ENCODE data around the gene LYST. TPM values are rescaled to one million over a fixed set of nuclear protein-coding genes. Genes with fewer than 3 reads are reported as not detected.

The LYST gene
- total and polyA plus RNA-seq, 2 experiments from 2014 or later = 3.0 to 6.1 TPM

- Histone ChIP-seq H3K36me3 (replicated peaks; ENCODE audit: insufficient read depth, low read depth) (no peaks in the 10 kb centered on the region), H4K20me1 (ENCODE audit: insufficient read depth, poor library complexity, severe bottlenecking) (no peaks in the 10 kb centered on the region), H3K27me3 (no peaks in the 10 kb centered on the region), H2AFZ (no peak overlapping the region), H3K27ac (no peak overlapping the region), H3K79me2 (no peaks in the 10 kb centered on the region), H3K9me3 (ENCODE audit: low read depth) (no peaks in the 10 kb centered on the region), H3K4me1 (ENCODE audit: insufficient read depth) (no peaks in the 10 kb centered on the region), H3K9me2 (replicated peaks; ENCODE audit: insufficient read depth) (no peaks in the 10 kb centered on the region), H3K4me2 (no peak overlapping the region), H3K4me3 (no peak overlapping the region)
- DNase-seq (ENCODE audit: low spot score) = no peak
- 86% methylated on average over 14 of the region's 14 CpGs for WGBS (ENCODE audit: low lambda C conversion rate, missing lambda C conversion rate)
- TF ChIP-seq, protein P1, sequence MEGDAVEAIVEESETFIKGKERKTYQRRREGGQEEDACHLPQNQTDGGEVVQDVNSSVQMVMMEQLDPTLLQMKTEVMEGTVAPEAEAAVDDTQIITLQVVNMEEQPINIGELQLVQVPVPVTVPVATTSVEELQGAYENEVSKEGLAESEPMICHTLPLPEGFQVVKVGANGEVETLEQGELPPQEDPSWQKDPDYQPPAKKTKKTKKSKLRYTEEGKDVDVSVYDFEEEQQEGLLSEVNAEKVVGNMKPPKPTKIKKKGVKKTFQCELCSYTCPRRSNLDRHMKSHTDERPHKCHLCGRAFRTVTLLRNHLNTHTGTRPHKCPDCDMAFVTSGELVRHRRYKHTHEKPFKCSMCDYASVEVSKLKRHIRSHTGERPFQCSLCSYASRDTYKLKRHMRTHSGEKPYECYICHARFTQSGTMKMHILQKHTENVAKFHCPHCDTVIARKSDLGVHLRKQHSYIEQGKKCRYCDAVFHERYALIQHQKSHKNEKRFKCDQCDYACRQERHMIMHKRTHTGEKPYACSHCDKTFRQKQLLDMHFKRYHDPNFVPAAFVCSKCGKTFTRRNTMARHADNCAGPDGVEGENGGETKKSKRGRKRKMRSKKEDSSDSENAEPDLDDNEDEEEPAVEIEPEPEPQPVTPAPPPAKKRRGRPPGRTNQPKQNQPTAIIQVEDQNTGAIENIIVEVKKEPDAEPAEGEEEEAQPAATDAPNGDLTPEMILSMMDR (IDR thresholded peaks at IDR 0.05; ENCODE audit: poor library complexity) = no peak
- no peak for TF ChIP-seq EZH2phosphoT487 (IDR thresholded peaks at IDR 0.05; ENCODE audit: low read depth, severe bottlenecking, unreplicated experiment)
- no peak for TF ChIP-seq EZH2 (IDR thresholded peaks at IDR 0.05; ENCODE audit: borderline replicate concordance)
These were observed 207.4 kb downstream of the LYST start for GRCh38 chr1:235659186-235659771.

DNA sequence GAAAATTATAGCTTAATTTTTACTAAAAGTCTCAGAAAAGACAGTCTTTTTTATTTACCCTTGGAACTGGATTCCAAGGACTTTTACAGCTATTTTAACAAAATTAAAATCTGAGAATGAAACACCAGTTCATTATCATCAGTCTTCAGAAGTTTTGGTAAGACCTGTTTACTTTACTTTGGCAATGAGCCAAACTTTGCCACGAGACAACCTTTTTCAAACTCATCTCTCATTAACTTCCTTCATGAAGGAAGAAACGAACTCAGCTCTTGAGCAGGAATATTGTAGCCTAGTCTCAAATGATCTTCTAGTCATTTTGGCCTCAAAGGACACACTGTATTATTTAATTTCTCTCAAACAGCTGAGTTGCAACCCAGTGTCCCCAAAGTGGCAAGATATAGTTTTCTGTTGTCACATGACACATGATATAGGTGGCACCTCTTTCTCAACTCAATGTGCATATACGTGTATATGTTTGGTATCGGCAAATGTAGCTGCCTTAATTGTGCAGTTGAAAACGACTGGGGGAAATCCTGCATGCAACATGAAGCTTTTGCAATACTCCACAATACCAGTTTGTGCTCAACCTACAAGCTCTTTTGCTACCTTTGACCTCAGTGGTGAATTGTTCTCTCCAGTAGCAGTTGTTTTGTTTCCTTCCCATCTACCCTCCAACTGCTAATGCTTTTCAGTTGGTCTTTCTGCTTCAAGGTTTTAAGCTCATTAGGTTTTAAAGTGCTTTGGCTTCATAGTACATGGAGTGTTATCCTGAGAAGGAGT, 208.8 kb downstream of the LYST start:
- DNase-seq (ENCODE audit: low spot score) = no peak
- H3K4me2 ChIP-seq = no peak overlapping the region
- no peaks in the 10 kb centered on the region for H3K36me3 ChIP-seq (replicated peaks; ENCODE audit: insufficient read depth, low read depth)
- no peaks in the 10 kb centered on the region for H4K20me1 ChIP-seq (ENCODE audit: insufficient read depth, poor library complexity, severe bottlenecking)
- H3K9me2 ChIP-seq (replicated peaks; ENCODE audit: insufficient read depth) = no peaks in the 10 kb centered on the region
- H3K79me2 ChIP-seq = no peaks in the 10 kb centered on the region
- TF ChIP-seq EZH2 (IDR thresholded peaks at IDR 0.05; ENCODE audit: borderline replicate concordance) = no peak
- TF ChIP-seq, protein P1 (IDR thresholded peaks at IDR 0.05; ENCODE audit: poor library complexity) = no peak
- TF ChIP-seq EZH2phosphoT487 (IDR thresholded peaks at IDR 0.05; ENCODE audit: low read depth, severe bottlenecking, unreplicated experiment) = no peak
- H3K9me3 ChIP-seq (ENCODE audit: low read depth) = no peaks in the 10 kb centered on the region
- H3K4me3 ChIP-seq = no peak overlapping the region
- H3K4me1 ChIP-seq (ENCODE audit: insufficient read depth) = no peaks in the 10 kb centered on the region
- no peak overlapping the region for H3K27ac ChIP-seq
- H3K27me3 ChIP-seq = no peaks in the 10 kb centered on the region
- no peak overlapping the region for H2AFZ ChIP-seq
- WGBS (ENCODE audit: low lambda C conversion rate, missing lambda C conversion rate) = 72% methylated on average over 5 of the region's 5 CpGs

- no peak overlapping the region for H2AFZ ChIP-seq
- H3K4me1 ChIP-seq (ENCODE audit: insufficient read depth) = no peaks in the 10 kb centered on the region
- no peaks in the 10 kb centered on the region for H3K79me2 ChIP-seq
- TF ChIP-seq EZH2phosphoT487 (IDR thresholded peaks at IDR 0.05; ENCODE audit: low read depth, severe bottlenecking, unreplicated experiment) (no peak), EZH2 (IDR thresholded peaks at IDR 0.05; ENCODE audit: borderline replicate concordance) (no peak)
- TF ChIP-seq, protein P1 (IDR thresholded peaks at IDR 0.05; ENCODE audit: poor library complexity) = no peak
- 73% methylated on average over 5 of the region's 5 CpGs for WGBS (ENCODE audit: low lambda C conversion rate, missing lambda C conversion rate)
- H3K27me3 ChIP-seq = no peaks in the 10 kb centered on the region
- no peaks in the 10 kb centered on the region for H3K36me3 ChIP-seq (replicated peaks; ENCODE audit: insufficient read depth, low read depth)
- H3K9me3 ChIP-seq (ENCODE audit: low read depth) = no peaks in the 10 kb centered on the region
- no peak overlapping the region for H3K4me2 ChIP-seq
- no peak overlapping the region for H3K27ac ChIP-seq
- no peaks in the 10 kb centered on the region for H3K9me2 ChIP-seq (replicated peaks; ENCODE audit: insufficient read depth)
- H4K20me1 ChIP-seq (ENCODE audit: insufficient read depth, poor library complexity, severe bottlenecking) = no peaks in the 10 kb centered on the region
- no peak for DNase-seq (ENCODE audit: low spot score)
- H3K4me3 ChIP-seq = no peak overlapping the region
These were observed 209.4 kb downstream of the LYST start for GRCh38 chr1:235657269-235657668.

All from hepatocyte (in vitro differentiated cells).